ENCODE measurements around the gene UGGT1. TPM values are rescaled to one million over a fixed set of nuclear protein-coding genes. Genes with fewer than 3 reads are reported as not detected.

The UGGT1 gene
- total and polyA plus RNA-seq, 2 experiments from 2014 or later, result 11.5 to 65.0 TPM

- H4K20me1 ChIP-seq (replicated peaks; ENCODE audit: insufficient read depth), result peaks cover 25% of the 10 kb centered on the region; the same call in 1 of the 2 replicates
- DNase-seq (ENCODE audit: low spot score), result no peak
- H3K79me2 ChIP-seq (replicated peaks; ENCODE audit: insufficient read depth), result no peaks in the 10 kb centered on the region
- peaks cover 33% of the 10 kb centered on the region for H3K36me3 ChIP-seq (ENCODE audit: insufficient read depth)
- H3K27me3 Mint-ChIP-seq (ENCODE audit: insufficient read depth, low read depth, poor library complexity), result no peaks in the 10 kb centered on the region
- no peak for TF ChIP-seq ZNF331 (CRISPR knock-in tag; IDR thresholded peaks at IDR 0.05; ENCODE audit: low read depth)
- TF ChIP-seq ZNF114 (CRISPR knock-in tag; IDR thresholded peaks at IDR 0.05), result no peak
- TF ChIP-seq STAT1 (IDR thresholded peaks at IDR 0.05; ENCODE audit: unreplicated experiment), result no peak
- no peaks in the 10 kb centered on the region for H3K4me1 ChIP-seq (ENCODE audit: insufficient read depth)
- H3K4me3 Mint-ChIP-seq, result no peak overlapping the region
- H3K27ac Mint-ChIP-seq, result no peak overlapping the region
- no peaks in the 10 kb centered on the region for H3F3A ChIP-seq (replicated peaks; ENCODE audit: low read depth)
- H3K9me3 Mint-ChIP-seq, result no peaks in the 10 kb centered on the region
- no peaks in the 10 kb centered on the region for H3K9me2 ChIP-seq (ENCODE audit: insufficient read depth)
- H3K27ac ChIP-seq (ENCODE audit: low read depth), result no peak overlapping the region
- no peak overlapping the region for H3K4me2 ChIP-seq
- no peaks in the 10 kb centered on the region for H3K27me3 ChIP-seq (ENCODE audit: insufficient read depth)
- no peak for ATAC-seq
- H3K36me3 Mint-ChIP-seq (ENCODE audit: low read depth), result peaks cover 31% of the 10 kb centered on the region
- H3K4me3 ChIP-seq, result no peak overlapping the region
- H3K4me1 Mint-ChIP-seq, result no peaks in the 10 kb centered on the region
- no peak overlapping the region for H2AFZ ChIP-seq
These were observed 66.6 kb downstream of the UGGT1 start for GRCh38 chr2:128157644-128158043.

- no peak for ATAC-seq
- no peaks in the 10 kb centered on the region for H3K9me3 Mint-ChIP-seq
- no peaks in the 10 kb centered on the region for H3K27me3 ChIP-seq (ENCODE audit: insufficient read depth)
- TF ChIP-seq EZH2phosphoT487 (IDR thresholded peaks at IDR 0.05; ENCODE audit: unreplicated experiment) (no peak), ZNF462 (CRISPR knock-in tag; IDR thresholded peaks at IDR 0.05) (no peak), REST (IDR thresholded peaks at IDR 0.05; ENCODE audit: unreplicated experiment) (no peak), JUNB (IDR thresholded peaks at IDR 0.05; ENCODE audit: unreplicated experiment) (no peak), STAT1 (IDR thresholded peaks at IDR 0.05; ENCODE audit: unreplicated experiment) (no peak), POLR2AphosphoS5 (IDR thresholded peaks at IDR 0.05; ENCODE audit: low read depth) (no peak), CTCF (conservative IDR thresholded peaks at IDR 0.05; ENCODE audit: low read depth in 2 of 2) (no peak), NANOG (IDR thresholded peaks at IDR 0.05; ENCODE audit: borderline replicate concordance) (no peak), CREB1 (CRISPR knock-in tag; IDR thresholded peaks at IDR 0.05; ENCODE audit: low read depth) (no peak)
These were observed 67.2 kb downstream of the UGGT1 start for GRCh38 chr2:128158176-128158575.

More at GRCh38 chr2:128158176-128158575, 67.2 kb downstream of the UGGT1 start:
- H3K36me3 ChIP-seq (ENCODE audit: insufficient read depth), result peaks cover 32% of the 10 kb centered on the region
- H2AFZ ChIP-seq, result no peak overlapping the region
- no peak overlapping the region for H3K4me2 ChIP-seq
- H3K27me3 Mint-ChIP-seq (ENCODE audit: insufficient read depth, low read depth, poor library complexity), result no peaks in the 10 kb centered on the region
- peaks cover 25% of the 10 kb centered on the region; the same call in 1 of the 2 replicates for H4K20me1 ChIP-seq (replicated peaks; ENCODE audit: insufficient read depth)
- no peak overlapping the region for H3K27ac Mint-ChIP-seq
- no peaks in the 10 kb centered on the region for H3K9me2 ChIP-seq (ENCODE audit: insufficient read depth)
- no peaks in the 10 kb centered on the region for H3K79me2 ChIP-seq (replicated peaks; ENCODE audit: insufficient read depth)
- no peak overlapping the region for H3K4me3 Mint-ChIP-seq
- H3F3A ChIP-seq (replicated peaks; ENCODE audit: low read depth), result no peaks in the 10 kb centered on the region
- no peaks in the 10 kb centered on the region for H3K4me1 Mint-ChIP-seq
- no peaks in the 10 kb centered on the region for H3K4me1 ChIP-seq (ENCODE audit: insufficient read depth)
- no peak overlapping the region for H3K27ac ChIP-seq (ENCODE audit: low read depth)
- no peak overlapping the region for H3K4me3 ChIP-seq
- peaks cover 31% of the 10 kb centered on the region for H3K36me3 Mint-ChIP-seq (ENCODE audit: low read depth)
- no peak for DNase-seq (ENCODE audit: low spot score)
